ENCODE results near the gene KIAA1671. TPM values are rescaled to one million over a fixed set of nuclear protein-coding genes. Genes with fewer than 3 reads are reported as not detected.

Gene KIAA1671
- total RNA-seq, 4 donors from 2014 or later = 16.2 to 35.0 (median 21.7) TPM

DNA sequence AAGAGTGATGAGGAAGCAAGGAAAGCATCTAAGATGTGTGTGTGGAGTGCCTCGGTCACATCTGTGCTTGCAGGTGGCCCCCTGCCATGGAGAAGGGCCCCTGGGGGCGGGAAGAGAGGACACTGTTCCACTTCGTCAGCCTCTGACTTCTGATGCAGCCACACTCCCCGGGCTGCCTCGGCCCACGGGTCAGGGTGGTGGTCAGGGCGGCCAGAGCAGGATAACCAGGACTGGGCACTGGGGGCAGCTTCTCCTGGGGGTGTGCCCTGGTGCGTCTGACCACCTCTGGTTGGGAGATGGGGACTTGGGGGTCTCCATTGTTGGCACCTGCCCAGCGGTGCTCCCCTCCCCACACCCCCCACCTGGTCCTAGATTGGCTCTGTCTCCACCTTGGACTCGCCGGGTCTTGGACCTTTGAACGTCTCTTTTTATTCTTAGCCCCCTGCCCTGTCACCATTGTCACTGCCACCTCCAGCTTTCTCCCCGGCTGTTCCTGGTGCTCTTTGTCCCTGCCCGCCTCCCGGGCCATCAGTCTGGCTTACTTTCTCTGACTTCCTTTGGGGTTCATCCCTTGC lies 114.4 kb downstream of the KIAA1671 start:
- Histone ChIP-seq H3K9me3 (no peaks in the 10 kb centered on the region), H3K4me1 (peaks cover 13 to 15% of the 10 kb centered on the region in 2 donors)
- in situ Hi-C loops (cut with MboI; ENCODE audit: low sequenced_read_pairs in 4 of 4) = no loop called here

GRCh38 chr22:25067851-25068421 lies 115.4 kb downstream of the KIAA1671 start:
- Histone ChIP-seq H3K36me3 (no peaks in the 10 kb centered on the region), H3K4me1 (peaks cover 13 to 15% of the 10 kb centered on the region in 2 donors), H3K4me3 (no peak overlapping the region), H3K27ac (peak overlapping the region; percentile 7 to 31 (median 24)), H3K27me3 (no peaks in the 10 kb centered on the region), H3K9me3 (no peaks in the 10 kb centered on the region)
- peak in 1 of 2 donors; percentile 39 for DNase-seq
- intact Hi-C loops (cut with DNase I; ENCODE audit: low total_unique reads) (no loop called here), in situ Hi-C loops (cut with MboI; ENCODE audit: low sequenced_read_pairs in 4 of 4) (no loop called here)
- peak; percentile 52 to 58 for ATAC-seq
- TF ChIP-seq POLR2A (IDR thresholded peaks at IDR 0.05) (no peak), CTCF (IDR thresholded peaks at IDR 0.05 in 4 of 5, conservative IDR thresholded peaks at IDR 0.05 in 1 of 5) (no peak)

More for the DNA sequence above, 114.4 kb downstream of the KIAA1671 start:
- Histone ChIP-seq H3K27ac (no peak overlapping the region), H3K36me3 (no peaks in the 10 kb centered on the region), H3K4me3 (no peak overlapping the region), H3K27me3 (no peaks in the 10 kb centered on the region)
- ATAC-seq (no peak), DNase-seq (no peak)
- no peak for TF ChIP-seq CTCF (IDR thresholded peaks at IDR 0.05 in 4 of 5, conservative IDR thresholded peaks at IDR 0.05 in 1 of 5)
- no peak for TF ChIP-seq POLR2A (IDR thresholded peaks at IDR 0.05)
- intact Hi-C loops (cut with DNase I; ENCODE audit: low total_unique reads) = no loop called here

DNA sequence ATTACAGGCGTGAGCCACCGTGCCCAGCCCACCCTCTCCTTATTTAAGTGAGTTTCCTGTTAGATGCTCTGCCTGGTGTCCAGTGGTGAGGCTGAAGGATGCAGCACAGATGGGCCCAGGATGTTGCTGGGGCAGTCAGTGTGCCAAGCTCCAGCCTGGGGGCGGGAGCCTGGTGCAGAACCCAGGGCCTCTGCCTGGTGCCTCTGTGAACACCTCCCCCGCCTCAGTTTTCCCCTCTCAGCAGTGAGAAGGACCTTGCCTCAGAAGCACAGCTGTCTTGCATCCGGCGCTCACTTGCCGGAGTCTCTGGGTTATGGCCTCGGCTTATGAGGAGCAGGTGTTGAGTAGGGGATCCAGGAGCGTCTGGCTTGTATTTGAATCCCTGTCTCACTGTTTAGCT lies 116.2 kb downstream of the KIAA1671 start:
- TF ChIP-seq POLR2A (IDR thresholded peaks at IDR 0.05) = no peak
- no peak for TF ChIP-seq CTCF (IDR thresholded peaks at IDR 0.05 in 4 of 5, conservative IDR thresholded peaks at IDR 0.05 in 1 of 5)
- no peak for DNase-seq
- no peak for ATAC-seq
- H3K9me3 ChIP-seq = no peaks in the 10 kb centered on the region
- no peaks in the 10 kb centered on the region for H3K36me3 ChIP-seq
- no peaks in the 10 kb centered on the region for H3K27me3 ChIP-seq
- H3K27ac ChIP-seq = no peak overlapping the region
- H3K4me3 ChIP-seq = no peak overlapping the region
- in situ Hi-C loops (cut with MboI; ENCODE audit: low sequenced_read_pairs in 4 of 4) = no loop called here
- H3K4me1 ChIP-seq = peaks cover 13 to 15% of the 10 kb centered on the region in 2 donors
- intact Hi-C loops (cut with DNase I; ENCODE audit: low total_unique reads) = no loop called here

DNA sequence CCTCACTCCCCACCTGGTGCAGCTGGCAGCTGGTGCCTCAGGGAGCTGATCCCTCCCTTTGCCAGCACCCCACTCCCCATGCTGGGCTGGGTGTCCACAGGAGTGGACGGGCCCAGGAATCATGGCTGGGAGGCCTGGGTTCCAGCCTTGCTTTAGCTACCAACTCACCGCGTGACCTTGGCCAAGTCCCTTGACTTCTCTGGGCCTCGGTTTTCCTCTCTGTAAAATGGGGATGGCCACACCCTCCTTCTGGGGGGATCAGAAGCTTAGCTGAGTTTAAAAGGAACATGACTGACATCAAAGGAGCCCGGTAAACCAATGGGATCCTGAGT lies 116.9 kb downstream of the KIAA1671 start:
- H3K4me1 ChIP-seq = peaks cover 13 to 15% of the 10 kb centered on the region in 2 donors
- TF ChIP-seq CTCF (IDR thresholded peaks at IDR 0.05 in 4 of 5, conservative IDR thresholded peaks at IDR 0.05 in 1 of 5) (no peak), POLR2A (IDR thresholded peaks at IDR 0.05) (no peak)
- H3K27me3 ChIP-seq = no peaks in the 10 kb centered on the region
- intact Hi-C loops (cut with DNase I; ENCODE audit: low total_unique reads) (no loop called here), in situ Hi-C loops (cut with MboI; ENCODE audit: low sequenced_read_pairs in 4 of 4) (no loop called here)
- ATAC-seq (no peak), DNase-seq (no peak)
- no peaks in the 10 kb centered on the region for H3K36me3 ChIP-seq
- no peaks in the 10 kb centered on the region for H3K9me3 ChIP-seq
- no peak overlapping the region for H3K4me3 ChIP-seq
- no peak overlapping the region for H3K27ac ChIP-seq
